Adrenal gland (tissue), 5 donors: ENCODE results near the gene CRELD2.

Experiments
- CTCF ChIP-seq, 6 experiments: fragments of 450-650 bp in 4 of 6; fragments of 200-600 bp in 2 of 6; sonication (generic) in 1 of 6; IDR thresholded peaks; 1 replicate in 5 of 6; 2 replicates in 1 of 6; pipeline versions ENCODE4 v1.5.1 to v1.8.0; 2016 to 2021; ENCODE audit warnings: antibody characterized with exemption in 6 of 6, mild to moderate bottlenecking in 2 of 6, moderate library complexity in 1 of 6
- POLR2A ChIP-seq, 2 donors: fragments of 450-650 bp; IDR thresholded peaks; one replicate each; pipeline ENCODE4 v1.6.1; 2017; ENCODE audit warnings: antibody characterized with exemption in 2 of 2, mild to moderate bottlenecking in 2 of 2, moderate library complexity in 1 of 2
- donor health status: DM: no; HTN: no; CAD: no.

- TF ChIP-seq CTCF (IDR thresholded peaks at IDR 0.05): no peak
- TF ChIP-seq POLR2A (IDR thresholded peaks at IDR 0.05): peak in 1 of 2 donors; percentile 11
Measured at GRCh38 chr22:49936973-49937757, 18.7 kb downstream of the CRELD2 start.
